Esophagus (tissue), 2 donors: ENCODE data around the gene IGF1R. TPM values are rescaled to one million over a fixed set of nuclear protein-coding genes. Genes with fewer than 3 reads are reported as not detected.
A peak's percentile ranks its signal among the peaks of the same experiment; 100 is the strongest.

Experiments
- H3K27ac ChIP-seq, 2 donors: one replicate each; pipeline ENCODE4 v1.5.1; 2013; ENCODE audit warnings: low read depth in 2 of 2, mild to moderate bottlenecking in 2 of 2, inconsistent platforms in 1 of 2, low read length in 1 of 2, moderate library complexity in 1 of 2
- H3K27me3 ChIP-seq, 2 donors: one replicate each; pipeline ENCODE4 v1.6.1; 2013; ENCODE audit warnings: low read length in 2 of 2, control low read depth in 1 of 2, mild to moderate bottlenecking in 1 of 2; ENCODE audit not compliant: insufficient read depth in 2 of 2, control insufficient read depth in 1 of 2
- H3K36me3 ChIP-seq, 2 donors: one replicate each; pipeline ENCODE4 v1.6.1; 2013; ENCODE audit warnings: low read length in 1 of 2; ENCODE audit not compliant: control insufficient read depth in 2 of 2, insufficient read depth in 2 of 2
- H3K4me1 ChIP-seq, 2 donors: one replicate each; pipeline ENCODE4 v1.6.1; 2013; ENCODE audit warnings: low read length in 1 of 2; ENCODE audit not compliant: control insufficient read depth in 2 of 2, insufficient read depth in 2 of 2
- H3K4me3 ChIP-seq, 2 donors: one replicate each; pipeline ENCODE4 v1.5.1; 2013; ENCODE audit warnings: low read length in 2 of 2, mild to moderate bottlenecking in 2 of 2, low read depth in 1 of 2, moderate library complexity in 1 of 2
- H3K9me3 ChIP-seq, 2 donors: one replicate each; pipeline ENCODE4 v1.6.1; 2013; ENCODE audit warnings: mild to moderate bottlenecking in 2 of 2, low read depth in 1 of 2, low read length in 1 of 2, moderate library complexity in 1 of 2; ENCODE audit not compliant: control insufficient read depth in 2 of 2, insufficient read depth in 1 of 2
- WGBS, 2 donors: extraction: QIAGEN DNeasy Blood & Tissue Kit; methylation state at CpG; one replicate each; pipeline ENCODE4 v1.1.7; 2013; 5-methylcytosine and 5-hydroxymethylcytosine counted together
- polyA plus RNA-seq, 2 donors: library from polyadenylated mRNA; stranded (reverse); fragments of 200-250 nt; gene quantifications; one replicate each; pipeline ENCODE4 v1.2.3, GENCODE V29; 2013
- donor health status: healthy with polysubstance abuse.
- donor health status: Bipolar disorder and iron deficiency.

Gene IGF1R
- polyA plus RNA-seq, 2 donors = 4.1 to 4.4 TPM

GRCh38 chr15:98951004-98951403 is 302.7 kb downstream of the IGF1R start:
- no peaks in the 10 kb centered on the region for H3K9me3 ChIP-seq
- no peak overlapping the region for H3K4me3 ChIP-seq
- peaks cover 3 to 26% of the 10 kb centered on the region in 2 donors for H3K36me3 ChIP-seq
- 85 to 92% methylated on average over 7 of the region's 7 CpGs for WGBS, 2 donors
- peak overlapping the region; percentile 4 to 24 for H3K27ac ChIP-seq
- no peaks in the 10 kb centered on the region for H3K27me3 ChIP-seq
- H3K4me1 ChIP-seq = peaks cover 2 to 10% of the 10 kb centered on the region in 2 donors

GRCh38 chr15:98951493-98952320 is 303.4 kb downstream of the IGF1R start:
- H3K9me3 ChIP-seq = no peaks in the 10 kb centered on the region
- WGBS, 2 donors = 66 to 81% methylated on average over 19 of the region's 19 CpGs
- peak overlapping the region; percentile 55 to 56 for H3K27ac ChIP-seq
- H3K4me3 ChIP-seq = no peak overlapping the region
- peaks cover 2 to 10% of the 10 kb centered on the region in 2 donors for H3K4me1 ChIP-seq
- H3K36me3 ChIP-seq = peaks cover 3 to 29% of the 10 kb centered on the region in 2 donors
- H3K27me3 ChIP-seq = no peaks in the 10 kb centered on the region

- Histone ChIP-seq H3K9me3 (no peaks in the 10 kb centered on the region), H3K27me3 (no peaks in the 10 kb centered on the region), H3K36me3 (peaks cover 3 to 36% of the 10 kb centered on the region in 2 donors), H3K4me3 (no peak overlapping the region), H3K27ac (peak overlapping the region; percentile 55 to 56), H3K4me1 (peaks cover 2 to 10% of the 10 kb centered on the region in 2 donors)
- WGBS, 2 donors = 43 to 54% methylated on average over 6 of the region's 6 CpGs
Measured at GRCh38 chr15:98952381-98952803, 304.1 kb downstream of the IGF1R start.

- no peak overlapping the region for H3K4me3 ChIP-seq
- no peaks in the 10 kb centered on the region for H3K27me3 ChIP-seq
- no peaks in the 10 kb centered on the region for H3K9me3 ChIP-seq
- H3K27ac ChIP-seq = peak overlapping the region; percentile 74 to 77
- 70 to 75% methylated on average over 19 of the region's 19 CpGs for WGBS, 2 donors
- peaks cover 7 to 42% of the 10 kb centered on the region in 2 donors for H3K36me3 ChIP-seq
- peaks cover 2 to 12% of the 10 kb centered on the region in 2 donors for H3K4me1 ChIP-seq
Measured at GRCh38 chr15:98953000-98953787, 304.9 kb downstream of the IGF1R start.

GRCh38 chr15:98953968-98954367 is 305.6 kb downstream of the IGF1R start:
- peaks cover 2 to 12% of the 10 kb centered on the region in 2 donors for H3K4me1 ChIP-seq
- 68 to 82% methylated on average over 16 of the region's 16 CpGs for WGBS, 2 donors
- H3K27me3 ChIP-seq = no peaks in the 10 kb centered on the region
- peak overlapping the region; percentile 77 to 88 for H3K27ac ChIP-seq
- no peaks in the 10 kb centered on the region for H3K9me3 ChIP-seq
- H3K36me3 ChIP-seq = peaks cover 7 to 37% of the 10 kb centered on the region in 2 donors
- H3K4me3 ChIP-seq = no peak overlapping the region

- peak overlapping the region; percentile 76 to 77 for H3K27ac ChIP-seq
- peaks cover 7 to 40% of the 10 kb centered on the region in 2 donors for H3K36me3 ChIP-seq
- no peaks in the 10 kb centered on the region for H3K9me3 ChIP-seq
- H3K4me1 ChIP-seq = peaks cover 2 to 12% of the 10 kb centered on the region in 2 donors
- H3K4me3 ChIP-seq = no peak overlapping the region
- WGBS, 2 donors = 43 to 44% methylated on average over 5 of the region's 5 CpGs
- H3K27me3 ChIP-seq = no peaks in the 10 kb centered on the region
Measured at GRCh38 chr15:98954411-98954810, 306.1 kb downstream of the IGF1R start.

GRCh38 chr15:98955331-98955730 is 307.0 kb downstream of the IGF1R start:
- Histone ChIP-seq H3K4me1 (peaks cover 2 to 12% of the 10 kb centered on the region in 2 donors), H3K27me3 (no peaks in the 10 kb centered on the region), H3K27ac (peak overlapping the region; percentile 60 to 69), H3K9me3 (no peaks in the 10 kb centered on the region), H3K36me3 (peaks cover 7 to 38% of the 10 kb centered on the region in 2 donors), H3K4me3 (no peak overlapping the region)
- 77 to 87% methylated on average over 8 of the region's 8 CpGs for WGBS, 2 donors

- no peaks in the 10 kb centered on the region for H3K27me3 ChIP-seq
- no peaks in the 10 kb centered on the region for H3K9me3 ChIP-seq
- H3K4me1 ChIP-seq = peaks cover 2 to 12% of the 10 kb centered on the region in 2 donors
- peaks cover 10 to 41% of the 10 kb centered on the region in 2 donors for H3K36me3 ChIP-seq
- H3K27ac ChIP-seq = peak overlapping the region; percentile 60 to 69
- WGBS, 2 donors = 76 to 85% methylated on average over 25 of the region's 25 CpGs
- no peak overlapping the region for H3K4me3 ChIP-seq
Measured at GRCh38 chr15:98955961-98956723, 307.8 kb downstream of the IGF1R start.
